Hepatocyte (in vitro differentiated cells): ENCODE data around the gene TRMT1. TPM values are rescaled to one million over a fixed set of nuclear protein-coding genes. Genes with fewer than 3 reads are reported as not detected.
A peak's percentile ranks its signal among the peaks of the same experiment; 100 is the strongest.

ENCODE experiments used
- DNase-seq: peaks from one replicate; pipeline ENCODE4 v3.0.0-alpha.2; 2016; ENCODE audit warnings: low spot score
- H2AFZ ChIP-seq: fragments of 200-600 bp; sonication (generic); 2 replicates; pipeline ENCODE4 v1.6.0; 2016; ENCODE audit warnings: antibody characterized with exemption, mild to moderate bottlenecking
- H3K27ac ChIP-seq: fragments of 200-600 bp; sonication (generic); 2 replicates; pipeline ENCODE4 v1.5.1; 2016; ENCODE audit warnings: mild to moderate bottlenecking
- H3K27me3 ChIP-seq: fragments of 200-600 bp; sonication (generic); 2 replicates; pipeline ENCODE4 v1.6.1; 2016
- H3K36me3 ChIP-seq: fragments of 200-600 bp; sonication (generic); replicated peaks from 2 replicates; pipeline ENCODE4 v1.5.1; 2016; ENCODE audit warnings: low read depth; ENCODE audit not compliant: insufficient read depth
- H3K4me1 ChIP-seq: fragments of 200-600 bp; sonication (generic); 2 replicates; pipeline ENCODE4 v1.5.1; 2016; ENCODE audit warnings: mild to moderate bottlenecking, moderate library complexity; ENCODE audit not compliant: insufficient read depth
- H3K4me2 ChIP-seq: fragments of 200-600 bp; sonication (generic); 2 replicates; pipeline ENCODE4 v1.6.0; 2016
- H3K4me3 ChIP-seq: fragments of 200-600 bp; sonication (generic); 2 replicates; pipeline ENCODE4 v1.5.1; 2016; ENCODE audit warnings: mild to moderate bottlenecking
- H3K79me2 ChIP-seq: fragments of 200-600 bp; sonication (generic); 2 replicates; pipeline ENCODE4 v1.6.0; 2017; ENCODE audit warnings: mild to moderate bottlenecking
- H3K9me2 ChIP-seq: fragments of 200-600 bp; sonication (generic); replicated peaks from 2 replicates; pipeline ENCODE4 v1.6.0; 2017; ENCODE audit warnings: mild to moderate bottlenecking; ENCODE audit not compliant: insufficient read depth
- H3K9me3 ChIP-seq: fragments of 200-600 bp; sonication (generic); 2 replicates; pipeline ENCODE4 v1.5.1; 2016; ENCODE audit warnings: low read depth, mild to moderate bottlenecking
- H4K20me1 ChIP-seq: fragments of 200-600 bp; sonication (generic); 2 replicates; pipeline ENCODE4 v1.6.0; 2016; ENCODE audit warnings: mild to moderate bottlenecking; ENCODE audit not compliant: insufficient read depth, poor library complexity, severe bottlenecking
- CTCF ChIP-seq: fragments of 200-600 bp; sonication (generic); IDR thresholded peaks from 2 replicates; pipeline ENCODE4 v1.5.1; 2016; ENCODE audit warnings: antibody characterized with exemption, mild to moderate bottlenecking; ENCODE audit not compliant: poor library complexity
- EZH2 ChIP-seq: fragments of 200-600 bp; sonication (generic); IDR thresholded peaks from 2 replicates; pipeline ENCODE4 v1.6.1; 2016; ENCODE audit warnings: antibody characterized with exemption, mild to moderate bottlenecking, borderline replicate concordance
- EZH2phosphoT487 ChIP-seq: fragments of 200-600 bp; sonication (generic); IDR thresholded peaks from one replicate; pipeline ENCODE4 v1.6.1; 2018; ENCODE audit warnings: antibody characterized with exemption, mild to moderate bottlenecking, low read depth, moderate library complexity; ENCODE audit not compliant: unreplicated experiment, severe bottlenecking
- WGBS: methylation state at CpG from one replicate; pipeline ENCODE4 v1.1.6; 2016; ENCODE audit warnings: low lambda C conversion rate; ENCODE audit errors: missing lambda C conversion rate; 5-methylcytosine and 5-hydroxymethylcytosine counted together
- polyA plus RNA-seq: library from polyadenylated mRNA; unstranded; fragments of >200 nt; fragmentation: Nextera tagmentation; extraction: Ambion mirVana; gene quantifications from 2 replicates; pipeline ENCODE4 v1.2.1, GENCODE V29; 2016
- total RNA-seq: library from RNA; depleted of rRNA; stranded (reverse); fragments of >200 nt; gene quantifications from 2 replicates; pipeline ENCODE4 v1.2.3, GENCODE V29; 2014

TRMT1 gene
- total and polyA plus RNA-seq, 2 experiments from 2014 or later: 31.2 to 33.4 TPM

DNA sequence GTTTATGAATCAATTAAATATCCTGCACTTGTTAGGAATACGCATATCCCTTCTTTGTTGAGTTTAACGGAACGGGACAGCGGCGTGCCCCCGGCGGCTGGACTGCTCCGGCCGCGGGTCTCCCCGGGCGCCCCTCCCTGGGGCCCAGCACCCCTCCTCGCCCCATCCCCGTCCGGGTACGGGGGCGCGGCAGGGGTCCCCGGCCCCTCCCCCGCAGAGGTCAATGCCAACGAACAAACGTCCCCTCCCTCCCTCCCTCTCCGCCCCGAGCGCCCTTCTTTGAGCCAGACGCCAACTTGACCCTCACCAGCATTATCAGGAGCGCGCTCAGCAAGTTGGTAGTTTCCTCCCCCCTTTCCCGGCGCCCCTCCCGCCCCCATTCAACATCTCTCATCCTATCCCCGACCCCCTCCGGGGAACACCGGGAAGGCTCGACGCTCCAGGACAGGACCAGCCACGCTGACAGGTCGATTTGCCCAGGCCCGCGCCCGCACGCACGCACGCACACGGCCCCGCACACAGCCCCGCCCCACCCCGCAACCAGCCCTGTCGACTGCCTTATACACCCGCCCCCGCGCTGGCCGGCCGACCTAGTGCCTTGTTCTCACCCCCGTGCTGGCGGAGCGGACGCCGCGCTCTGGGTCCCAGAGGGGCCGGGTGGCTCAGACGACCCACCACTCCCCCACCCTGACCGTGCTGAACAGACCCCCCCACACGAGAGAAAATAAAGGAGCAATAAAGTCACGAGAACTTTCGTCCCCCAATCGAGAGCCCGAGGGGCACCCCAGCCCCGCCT lies 18.9 kb downstream of the TRMT1 start:
- no peaks in the 10 kb centered on the region for H3K79me2 ChIP-seq
- H4K20me1 ChIP-seq: peaks cover 9% of the 10 kb centered on the region
- H2AFZ ChIP-seq: no peak overlapping the region
- DNase-seq: no peak
- H3K27ac ChIP-seq: no peak overlapping the region
- H3K9me2 ChIP-seq: no peaks in the 10 kb centered on the region
- H3K36me3 ChIP-seq: no peaks in the 10 kb centered on the region
- peaks cover 68% of the 10 kb centered on the region for H3K27me3 ChIP-seq
- peak overlapping the region; percentile 71 for H3K4me2 ChIP-seq
- no peak overlapping the region for H3K4me3 ChIP-seq
- 14% methylated on average over 43 of the region's 69 CpGs for WGBS
- H3K9me3 ChIP-seq: no peaks in the 10 kb centered on the region
- peaks cover 45% of the 10 kb centered on the region for H3K4me1 ChIP-seq
- no peak for TF ChIP-seq EZH2
- no peak for TF ChIP-seq CTCF
- TF ChIP-seq EZH2phosphoT487: no peak

- no peak for TF ChIP-seq EZH2phosphoT487
- TF ChIP-seq CTCF: no peak
- peak; percentile 30 for TF ChIP-seq EZH2
- H3K27me3 ChIP-seq: peaks cover 68% of the 10 kb centered on the region
- no peaks in the 10 kb centered on the region for H3K9me2 ChIP-seq
- H3K4me3 ChIP-seq: no peak overlapping the region
- 28% methylated on average over 20 of the region's 20 CpGs for whole genome bisulfite sequencing
- no peak for DNase-seq
- H3K27ac ChIP-seq: no peak overlapping the region
- no peak overlapping the region for H3K4me2 ChIP-seq
- H3K36me3 ChIP-seq: no peaks in the 10 kb centered on the region
- peaks cover 9% of the 10 kb centered on the region for H4K20me1 ChIP-seq
- no peaks in the 10 kb centered on the region for H3K79me2 ChIP-seq
- H3K9me3 ChIP-seq: no peaks in the 10 kb centered on the region
- H2AFZ ChIP-seq: no peak overlapping the region
- H3K4me1 ChIP-seq: peaks cover 45% of the 10 kb centered on the region
Observed at GRCh38 chr19:13097033-13097462, 19.5 kb downstream of the TRMT1 start.

- Histone ChIP-seq H3K4me3 (no peak overlapping the region), H3K27me3 (peaks cover 68% of the 10 kb centered on the region), H4K20me1 (peaks cover 9% of the 10 kb centered on the region), H3K9me3 (no peaks in the 10 kb centered on the region), H3K27ac (no peak overlapping the region), H2AFZ (no peak overlapping the region), H3K4me2 (peak overlapping the region; percentile 49), H3K79me2 (no peaks in the 10 kb centered on the region), H3K36me3 (no peaks in the 10 kb centered on the region), H3K4me1 (peaks cover 50% of the 10 kb centered on the region), H3K9me2 (no peaks in the 10 kb centered on the region)
- TF ChIP-seq EZH2 (peak; percentile 26), CTCF (peak; percentile 14), EZH2phosphoT487 (peak; percentile 53)
- peak; percentile 65 for DNase-seq
- WGBS: 35% methylated on average over 29 of the region's 44 CpGs
Observed at GRCh38 chr19:13095934-13096927, 20.3 kb downstream of the TRMT1 start.
